Esophagus muscularis mucosa (tissue), 3 donors: ENCODE results near the gene BRAT1.

ENCODE experiments used
- POLR2A ChIP-seq: fragments of 450-650 bp; IDR thresholded peaks from one replicate; pipeline ENCODE4 v1.6.1; 2017; ENCODE audit warnings: antibody characterized with exemption, moderate library complexity, mild to moderate bottlenecking, low read depth
- TF ChIP-seq, protein P1 (sequence below), 3 experiments: fragments of 200-600 bp in 2 of 3; fragments of 450-650 bp in 1 of 3; sonication (generic) in 2 of 3; IDR thresholded peaks; one replicate each; pipeline ENCODE4 v1.5.1; 2017 to 2019; ENCODE audit warnings: antibody characterized with exemption in 3 of 3, mild to moderate bottlenecking in 2 of 3, moderate library complexity in 1 of 3

- TF ChIP-seq POLR2A, result no peak
- TF ChIP-seq, protein P1, sequence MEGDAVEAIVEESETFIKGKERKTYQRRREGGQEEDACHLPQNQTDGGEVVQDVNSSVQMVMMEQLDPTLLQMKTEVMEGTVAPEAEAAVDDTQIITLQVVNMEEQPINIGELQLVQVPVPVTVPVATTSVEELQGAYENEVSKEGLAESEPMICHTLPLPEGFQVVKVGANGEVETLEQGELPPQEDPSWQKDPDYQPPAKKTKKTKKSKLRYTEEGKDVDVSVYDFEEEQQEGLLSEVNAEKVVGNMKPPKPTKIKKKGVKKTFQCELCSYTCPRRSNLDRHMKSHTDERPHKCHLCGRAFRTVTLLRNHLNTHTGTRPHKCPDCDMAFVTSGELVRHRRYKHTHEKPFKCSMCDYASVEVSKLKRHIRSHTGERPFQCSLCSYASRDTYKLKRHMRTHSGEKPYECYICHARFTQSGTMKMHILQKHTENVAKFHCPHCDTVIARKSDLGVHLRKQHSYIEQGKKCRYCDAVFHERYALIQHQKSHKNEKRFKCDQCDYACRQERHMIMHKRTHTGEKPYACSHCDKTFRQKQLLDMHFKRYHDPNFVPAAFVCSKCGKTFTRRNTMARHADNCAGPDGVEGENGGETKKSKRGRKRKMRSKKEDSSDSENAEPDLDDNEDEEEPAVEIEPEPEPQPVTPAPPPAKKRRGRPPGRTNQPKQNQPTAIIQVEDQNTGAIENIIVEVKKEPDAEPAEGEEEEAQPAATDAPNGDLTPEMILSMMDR (IDR thresholded peaks at IDR 0.05), result no peak
Measured at GRCh38 chr7:2507917-2508306, 47.4 kb downstream of the BRAT1 start.
